BJ (cell line): ENCODE measurements around the gene CARD6. TPM values are rescaled to one million over a fixed set of nuclear protein-coding genes. Genes with fewer than 3 reads are reported as not detected.

ENCODE experiments used
- CTCF ChIA-PET: fragments of 350-600 bp; formaldehyde crosslinking; extraction: SDS; loops from one replicate; lab custom pipeline; 2021; ENCODE audit warnings: antibody characterized with exemption, inconsistent platforms; lab: Yijun Ruan, JAX
- POLR2A ChIA-PET: fragments of 300-600 bp; sonication (Branson Sonifier 250); formaldehyde crosslinking; extraction: SDS; loops from one replicate; lab custom pipeline; 2021; ENCODE audit warnings: antibody characterized with exemption; lab: Charles Lee
- DNase-seq: peaks from one replicate; pipeline ENCODE4 v3.0.0-alpha.2; 2011; ENCODE audit warnings: low read depth
- H3K27me3 ChIP-seq: 2 replicates; pipeline ENCODE4 v1.6.0; 2011; ENCODE audit warnings: low read length; ENCODE audit not compliant: control insufficient read depth, insufficient read depth
- H3K36me3 ChIP-seq: 2 replicates; pipeline ENCODE4 v1.5.1; 2011; ENCODE audit warnings: low read length; ENCODE audit not compliant: control insufficient read depth, insufficient read depth
- H3K4me3 ChIP-seq: 2 replicates; pipeline ENCODE4 v1.5.1; 2011; ENCODE audit warnings: low read depth, mild to moderate bottlenecking, control low read depth, low read length
- CTCF ChIP-seq: IDR thresholded peaks from 2 replicates; pipeline ENCODE4 v1.5.1; 2011; ENCODE audit warnings: low read depth, mild to moderate bottlenecking, control low read depth, inconsistent platforms, low read length, moderate library complexity; ENCODE audit not compliant: insufficient read depth
- polyA plus RNA-seq: library from polyadenylated mRNA; depleted of rRNA; stranded (reverse); fragments of >200 nt; gene quantifications from 2 replicates; pipeline ENCODE4 v1.2.3, GENCODE V29; 2011

CARD6 gene
- polyA plus RNA-seq, 1 experiment = 0.63 TPM

- H3K4me3 ChIP-seq = no peak overlapping the region
- peaks cover 23% of the 10 kb centered on the region for H3K36me3 ChIP-seq
- POLR2A ChIA-PET = interaction anchor here (0.6 kb wide), 1 partner anchor 25 kb away, joined by 5 read pairs; no protein-coding TSS in a partner anchor
- CTCF ChIA-PET = interaction anchor here (1.5 kb wide), 1 partner anchor 12 kb away, joined by 4 read pairs; no protein-coding TSS in a partner anchor
- H3K27me3 ChIP-seq = no peaks in the 10 kb centered on the region
- TF ChIP-seq CTCF = no peak
- no peak for DNase-seq
Measured at GRCh38 chr5:40826489-40827187, 14.5 kb upstream of the CARD6 start.

- Histone ChIP-seq H3K36me3 (peaks cover 26% of the 10 kb centered on the region), H3K4me3 (no peak overlapping the region), H3K27me3 (no peaks in the 10 kb centered on the region)
- ChIA-PET POLR2A (no interaction called here), CTCF (interaction anchor here (1.5 kb wide), 1 partner anchor 12 kb away, joined by 4 read pairs; no protein-coding TSS in a partner anchor)
- no peak for DNase-seq
- TF ChIP-seq CTCF = no peak
Measured at GRCh38 chr5:40827188-40827977, 13.8 kb upstream of the CARD6 start.

GRCh38 chr5:40828021-40828631, 13.0 kb upstream of the CARD6 start:
- H3K27me3 ChIP-seq = no peaks in the 10 kb centered on the region
- CTCF ChIA-PET = no interaction called here
- no peak for TF ChIP-seq CTCF

GRCh38 chr5:40828690-40829661, 12.2 kb upstream of the CARD6 start:
- H3K36me3 ChIP-seq = peaks cover 29% of the 10 kb centered on the region
- ChIA-PET POLR2A (no interaction called here), CTCF (no interaction called here)
- TF ChIP-seq CTCF = no peak
- no peak for DNase-seq
- H3K27me3 ChIP-seq = no peaks in the 10 kb centered on the region
- H3K4me3 ChIP-seq = no peak overlapping the region

More at GRCh38 chr5:40828021-40828631, 13.0 kb upstream of the CARD6 start:
- no peak for DNase-seq
- POLR2A ChIA-PET = no interaction called here
- Histone ChIP-seq H3K4me3 (no peak overlapping the region), H3K36me3 (peaks cover 28% of the 10 kb centered on the region)
